Stomach (tissue), 9 donors: ENCODE measurements around the gene LRRC3C. TPM values are rescaled to one million over a fixed set of nuclear protein-coding genes. Genes with fewer than 3 reads are reported as not detected.

Experiments
- DNase-seq, 2 donors: peaks; one replicate each; pipeline versions ENCODE4 v3.0.0 to v3.0.0-alpha.2; 2013 to 2019
- H3K27ac ChIP-seq, 5 donors: fragments of 200-600 bp in 4 of 5; sonication (generic) in 4 of 5; one replicate each; pipeline ENCODE4 v1.5.1; 2013 to 2019; ENCODE audit warnings: mild to moderate bottlenecking in 1 of 5, moderate library complexity in 1 of 5
- H3K27me3 ChIP-seq, 3 donors: fragments of 200-600 bp; sonication (generic); one replicate each; pipeline ENCODE4 v1.5.1; 2017 to 2019; ENCODE audit warnings: mixed run types in 1 of 3
- H3K36me3 ChIP-seq, 4 donors: fragments of 200-600 bp; sonication (generic); 1 replicate in 3 of 4; 2 replicates in 1 of 4; pipeline ENCODE4 v1.5.1; 2016 to 2019
- H3K4me1 ChIP-seq, 4 donors: fragments of 200-600 bp; sonication (generic); one replicate each; pipeline ENCODE4 v1.5.1; 2016 to 2019
- H3K4me3 ChIP-seq, 4 donors: fragments of 200-600 bp; sonication (generic) in 3 of 4; one replicate each; pipeline ENCODE4 v1.5.1; 2016 to 2019; ENCODE audit warnings: mild to moderate bottlenecking in 1 of 4
- H3K9me3 ChIP-seq, 4 donors: fragments of 200-600 bp; sonication (generic); one replicate each; pipeline ENCODE4 v1.5.1; 2016 to 2019
- CTCF ChIP-seq, 7 experiments: fragments of 450-650 bp in 4 of 7; fragments of 200-600 bp in 3 of 7; sonication (generic) in 3 of 7; IDR thresholded peaks; one replicate each; pipeline ENCODE4 v1.5.1; 2016 to 2019; ENCODE audit warnings: antibody characterized with exemption in 7 of 7, control low read depth in 2 of 7, mild to moderate bottlenecking in 1 of 7
- EP300 ChIP-seq: sonication (generic); formaldehyde crosslinking; IDR thresholded peaks from one replicate; pipeline ENCODE4 v1.6.1; 2017; ENCODE audit warnings: antibody characterized with exemption
- POLR2A ChIP-seq, 4 donors: fragments of 450-650 bp; IDR thresholded peaks; one replicate each; pipeline ENCODE4 v1.6.1; 2016; ENCODE audit warnings: antibody characterized with exemption in 4 of 4, control low read depth in 2 of 4, mild to moderate bottlenecking in 1 of 4, moderate library complexity in 1 of 4
- POLR2AphosphoS5 ChIP-seq, 3 donors: sonication (generic); formaldehyde crosslinking; IDR thresholded peaks; one replicate each; pipeline ENCODE4 v1.6.1; 2016; ENCODE audit warnings: antibody characterized with exemption in 3 of 3
- WGBS, 5 donors: extraction: QIAGEN DNeasy Blood & Tissue Kit in 3 of 5; methylation state at CpG; one replicate each; pipeline versions ENCODE4 v1.1.5 to v1.1.7; 2013 to 2018; 5-methylcytosine and 5-hydroxymethylcytosine counted together
- intact Hi-C: fragments of 100-400 bp; cut with DNase I; formaldehyde crosslinking; loops from one replicate; pipeline ENCODE4 v1.15.1; 2023; ENCODE audit warnings: low total_unique reads
- polyA plus RNA-seq, 3 donors: library from polyadenylated mRNA; stranded (reverse); fragments of 200-250 nt; gene quantifications; one replicate each; pipeline ENCODE4 v1.2.3, GENCODE V29; 2013
- total RNA-seq, 5 donors: library from RNA; depleted of rRNA; stranded (reverse); fragments of >200 nt; gene quantifications; one replicate each; pipeline versions ENCODE4 v1.1.0 to v1.2.3, GENCODE V29; 2014 to 2016
- donor health status: healthy with polysubstance abuse.
- donor health status: Bipolar disorder and iron deficiency.
- donor health status: healthy.

LRRC3C gene
- total and polyA plus RNA-seq, 8 donors = not detected

DNA sequence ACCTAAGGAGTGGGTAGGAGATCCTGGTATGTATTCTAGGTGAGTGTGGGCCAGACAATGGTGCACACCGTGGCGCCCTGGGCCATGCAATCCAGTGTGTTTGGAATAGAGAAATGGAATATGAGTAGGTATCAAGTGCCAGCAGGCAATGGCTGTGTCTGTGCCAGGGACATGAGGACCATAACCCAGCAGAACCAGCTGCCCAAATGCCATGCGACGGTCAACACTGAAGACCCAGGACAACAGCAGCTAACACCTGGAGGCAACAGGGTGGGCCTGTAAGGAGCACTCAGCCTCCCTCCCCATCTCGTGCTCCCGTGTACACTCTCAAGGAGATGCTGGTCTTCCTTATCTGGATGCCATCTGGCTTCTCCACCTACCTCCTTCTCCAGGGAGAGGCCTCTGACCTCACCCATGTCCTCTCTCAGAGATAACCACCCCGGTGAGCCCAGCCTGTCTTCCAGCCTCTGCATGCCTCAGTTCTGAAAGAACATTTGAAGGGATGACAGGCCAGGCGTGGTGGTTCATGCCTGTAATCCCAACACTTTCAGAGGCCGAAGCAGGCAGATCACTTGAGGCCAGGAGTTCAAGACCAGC, 8.3 kb upstream of the LRRC3C start:
- Histone ChIP-seq H3K4me3 (no peak overlapping the region), H3K9me3 (no peaks in the 10 kb centered on the region), H3K27me3 (no peaks in the 10 kb centered on the region), H3K36me3 (peaks cover 33 to 62% (median 58%) of the 10 kb centered on the region in 4 donors), H3K4me1 (peaks cover 2 to 23% (median 8%) of the 10 kb centered on the region in 4 donors), H3K27ac (peak overlapping the region in 2 of 5 donors; percentile 76 to 83)
- TF ChIP-seq CTCF (IDR thresholded peaks at IDR 0.05) (no peak), EP300 (no peak), POLR2AphosphoS5 (IDR thresholded peaks at IDR 0.05) (no peak), POLR2A (IDR thresholded peaks at IDR 0.05) (no peak)
- intact Hi-C loops = no loop called here
- no peak for DNase-seq
- 93 to 96% (median 95%) methylated on average over 8 to 9 of the region's 9 CpGs for WGBS, 5 donors

DNA sequence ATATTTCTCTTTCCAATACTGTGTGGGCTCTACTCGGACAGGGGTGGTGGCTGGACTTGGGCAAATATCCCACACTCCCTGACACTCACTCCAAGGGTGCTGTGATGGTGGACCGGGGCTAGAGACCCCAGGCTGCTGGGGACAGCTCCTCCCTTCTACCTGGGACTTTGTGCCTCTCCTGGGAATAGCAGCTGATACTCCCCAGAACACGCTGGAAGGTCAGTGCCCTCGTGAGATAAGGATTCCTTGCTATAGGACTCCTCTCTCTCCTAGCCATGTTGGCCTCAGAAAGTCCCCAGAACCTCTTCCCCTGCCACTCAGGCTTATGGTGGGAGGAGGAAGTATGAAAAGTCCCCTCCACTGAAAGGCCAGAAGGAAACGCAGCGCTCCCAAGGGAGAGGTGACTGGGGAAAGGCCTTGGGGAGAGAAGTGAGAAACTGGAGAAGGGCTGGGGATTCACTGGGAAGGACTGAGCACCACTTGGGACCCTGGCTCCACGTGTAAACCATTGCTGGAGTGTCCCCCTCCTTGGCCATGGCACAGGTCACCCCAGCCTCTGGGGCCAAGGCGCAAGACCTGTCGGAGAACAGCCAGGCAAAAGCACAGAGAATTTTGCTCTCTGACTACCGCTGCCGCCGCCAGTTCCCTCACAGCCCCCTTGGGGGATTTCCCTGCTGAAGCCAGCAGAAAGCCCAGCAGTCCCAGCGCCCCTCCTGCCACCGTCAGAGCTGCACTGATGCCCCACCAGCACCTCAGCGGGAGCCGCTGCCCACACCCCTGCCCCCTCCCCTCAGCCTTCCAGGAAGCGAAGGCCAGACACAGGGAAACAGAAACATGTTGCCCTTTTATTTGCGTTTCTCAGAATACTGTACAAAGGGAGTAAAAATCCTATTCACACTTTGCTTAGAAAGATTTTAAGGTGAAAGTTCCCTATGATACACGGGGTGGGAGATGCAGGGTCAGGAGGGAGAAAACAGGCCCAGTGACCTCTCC, 7.0 kb upstream of the LRRC3C start:
- intact Hi-C loops = no loop called here
- 55 to 70% (median 67%) methylated on average over 16 to 19 of the region's 19 CpGs for WGBS, 5 donors
- peaks cover 33 to 63% (median 57%) of the 10 kb centered on the region in 4 donors for H3K36me3 ChIP-seq
- H3K4me1 ChIP-seq = peaks cover 13 to 36% (median 21%) of the 10 kb centered on the region in 4 donors
- no peak for TF ChIP-seq CTCF (IDR thresholded peaks at IDR 0.05)
- no peak for TF ChIP-seq POLR2AphosphoS5 (IDR thresholded peaks at IDR 0.05)
- no peak for TF ChIP-seq EP300
- TF ChIP-seq POLR2A (IDR thresholded peaks at IDR 0.05) = no peak
- no peak overlapping the region for H3K4me3 ChIP-seq
- H3K27ac ChIP-seq = peak overlapping the region in 1 of 5 donors; percentile 43
- H3K27me3 ChIP-seq = no peaks in the 10 kb centered on the region
- DNase-seq = peak in 1 of 2 donors; percentile 63
- H3K9me3 ChIP-seq = no peaks in the 10 kb centered on the region

GRCh38 chr17:39921323-39921722, 6.2 kb upstream of the LRRC3C start:
- peak overlapping the region in 1 of 5 donors; percentile 43 for H3K27ac ChIP-seq
- DNase-seq = peak in 1 of 2 donors; percentile 36
- H3K9me3 ChIP-seq = no peaks in the 10 kb centered on the region
- H3K36me3 ChIP-seq = peaks cover 33 to 63% (median 57%) of the 10 kb centered on the region in 4 donors
- TF ChIP-seq POLR2A (IDR thresholded peaks at IDR 0.05) (no peak), CTCF (IDR thresholded peaks at IDR 0.05) (no peak), POLR2AphosphoS5 (IDR thresholded peaks at IDR 0.05) (no peak), EP300 (no peak)
- no peak overlapping the region for H3K4me3 ChIP-seq
- no peaks in the 10 kb centered on the region for H3K27me3 ChIP-seq
- intact Hi-C loops = no loop called here
- 55 to 80% (median 63%) methylated on average over 5 of the region's 5 CpGs for WGBS, 5 donors
- peaks cover 19 to 44% (median 29%) of the 10 kb centered on the region in 4 donors for H3K4me1 ChIP-seq

DNA sequence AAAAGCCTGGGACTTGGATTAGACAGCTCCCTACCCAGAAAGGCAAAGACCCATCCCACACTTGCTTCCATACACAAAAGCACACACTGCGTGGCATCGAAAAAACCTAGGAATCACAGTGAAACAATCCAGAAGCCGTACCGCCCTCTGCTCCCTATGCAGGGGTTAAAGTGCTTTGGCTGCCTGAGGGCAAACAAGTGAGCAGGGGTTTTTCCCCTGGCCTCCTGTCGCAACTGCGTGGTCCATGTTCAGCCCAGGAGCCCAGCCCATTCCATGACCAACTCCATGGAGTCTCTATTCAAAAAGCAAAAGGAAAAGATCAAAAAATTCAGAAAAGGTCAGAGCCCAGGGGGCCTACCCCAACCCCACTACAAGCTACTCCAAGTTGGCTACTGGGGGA, 5.5 kb upstream of the LRRC3C start:
- Histone ChIP-seq H3K4me3 (no peak overlapping the region), H3K4me1 (peaks cover 24 to 51% (median 36%) of the 10 kb centered on the region in 4 donors), H3K9me3 (no peaks in the 10 kb centered on the region), H3K27ac (peak overlapping the region in 1 of 5 donors; percentile 17), H3K36me3 (peaks cover 33 to 63% (median 54%) of the 10 kb centered on the region in 4 donors), H3K27me3 (no peaks in the 10 kb centered on the region)
- no peak for DNase-seq
- whole genome bisulfite sequencing, 5 donors = 82 to 86% (median 83%) methylated on average over 6 of the region's 6 CpGs
- intact Hi-C loops = no loop called here
- no peak for TF ChIP-seq CTCF (IDR thresholded peaks at IDR 0.05)
- TF ChIP-seq POLR2A (IDR thresholded peaks at IDR 0.05) = no peak
- no peak for TF ChIP-seq POLR2AphosphoS5 (IDR thresholded peaks at IDR 0.05)
- TF ChIP-seq EP300 = no peak
